ENCODE results near the gene SLFN14. TPM values are rescaled to one million over a fixed set of nuclear protein-coding genes. Genes with fewer than 3 reads are reported as not detected.

SLFN14 gene
- total RNA-seq, 1 experiment from 2014 or later = not detected

GRCh38 chr17:35537601-35538141 is 22.9 kb downstream of the SLFN14 start, which contains the start of gene SLFN12L:
Gene SLFN12L, minus strand, starts transcription at chr17:35537678. Its CDS starts 15,314 bp downstream, at chr17:35522364.
- TF ChIP-seq CTCF (conservative IDR thresholded peaks at IDR 0.05) = no peak
- Mint-ChIP-seq H3K27me3 (ENCODE audit: low read depth) (no peaks in the 10 kb centered on the region), H3K4me1 (peaks cover 0 to 3% of the 10 kb centered on the region in 2 experiments; a peak in 1 of 4 replicates), H3K36me3 (ENCODE audit: insufficient read depth in 1 of 3, low read depth in 3 of 3) (no peaks in the 10 kb centered on the region), H3K4me3 (no peak within 1 kb of the TSS), H3K27ac (no peak within 1 kb of the TSS), H3K9me3 (no peaks in the 10 kb centered on the region)
- Histone ChIP-seq H2AFZ (ENCODE audit: low read length) (no peak within 1 kb of the TSS), H4K8ac (replicated peaks; ENCODE audit: insufficient read length, low read depth, low read length) (no peak within 1 kb of the TSS), H2BK5ac (ENCODE audit: insufficient read length, low read length) (no peak within 1 kb of the TSS), H3K79me2 (ENCODE audit: insufficient read depth, low read length) (no peaks in the 10 kb centered on the region), H3K23me2 (ENCODE audit: insufficient read length, low read depth, low read length, poor library complexity, severe bottlenecking) (no peaks in the 10 kb centered on the region), H2AK5ac (ENCODE audit: insufficient read length, low read length) (no peak within 1 kb of the TSS), H4K91ac (ENCODE audit: insufficient read length, low read depth, low read length) (no peak within 1 kb of the TSS), H3K14ac (ENCODE audit: insufficient read depth, low read length) (no peak within 1 kb of the TSS), H3K27ac (ENCODE audit: insufficient read length, low read depth, low read length) (no peak within 1 kb of the TSS), H3K4ac (ENCODE audit: low read depth, low read length) (no peak within 1 kb of the TSS), H4K20me1 (ENCODE audit: control insufficient read depth, insufficient read depth, insufficient read length) (no peaks in the 10 kb centered on the region), H3K56ac (ENCODE audit: insufficient read length, low read depth, low read length) (no peak within 1 kb of the TSS), H3K79me1 (ENCODE audit: insufficient read depth, low read depth, low read length, poor library complexity, severe bottlenecking) (no peaks in the 10 kb centered on the region), H2BK120ac (ENCODE audit: low read depth, low read length, poor library complexity, severe bottlenecking) (no peak within 1 kb of the TSS), H3K4me2 (ENCODE audit: insufficient read depth, insufficient read length, low read length) (no peak within 1 kb of the TSS), H3T11ph (ENCODE audit: low read length) (no peak within 1 kb of the TSS), H3K18ac (ENCODE audit: insufficient read length, low read depth, low read length) (no peak within 1 kb of the TSS), H3K9ac (ENCODE audit: extremely low read depth, insufficient read length, low read length) (no peak within 1 kb of the TSS), H2BK15ac (ENCODE audit: low read depth, low read length) (no peak within 1 kb of the TSS), H2BK20ac (ENCODE audit: low read depth, low read length, poor library complexity, severe bottlenecking) (no peak within 1 kb of the TSS), H3K4me1 (ENCODE audit: insufficient read depth, low read length) (no peaks in the 10 kb centered on the region), H2BK12ac (ENCODE audit: insufficient read length, low read depth, low read length) (no peak within 1 kb of the TSS), H4K5ac (ENCODE audit: insufficient read length, low read depth, low read length) (no peak within 1 kb of the TSS), H3K27me3 (ENCODE audit: insufficient read depth, low read length) (no peaks in the 10 kb centered on the region), H3K9me3 (ENCODE audit: control insufficient read depth, low read depth, low read length) (no peaks in the 10 kb centered on the region), H3K23ac (ENCODE audit: insufficient read length, low read depth, low read length) (no peak within 1 kb of the TSS)
- DNase-seq = no peak
- WGBS (ENCODE audit: extremely low coverage, insufficient read length, low lambda C conversion rate) = no CpG with 5 or more reads among the region's 2 CpGs

Data from H9 (cell line).